DMS79 treated with DMSO at 0.1 percent for 48 hours (cell line): Measurements from ENCODE around the gene SKOR2.
A peak's percentile ranks its signal among the peaks of the same experiment; 100 is the strongest.

ENCODE experiments used
- DNase-seq: peaks from one replicate; lab custom pipeline; 2025; lab: John Stamatoyannopoulos, UW

Gene SKOR2

GRCh38 chr18:47251289-47252120, at the start of gene SKOR2:
Gene SKOR2 (minus strand): TSS chr18:47251660. CDS start chr18:47249183, 2,477 bp downstream.
- no peak for DNase-seq

- no peak for DNase-seq
These were observed 45.0 kb upstream of the SKOR2 start for GRCh38 chr18:47296462-47296861.

- DNase-seq = no peak
These were observed 43.3 kb upstream of the SKOR2 start for GRCh38 chr18:47294801-47295200.

- no peak for DNase-seq
These were observed 37.3 kb upstream of the SKOR2 start for GRCh38 chr18:47288741-47289140.

GRCh38 chr18:47287911-47288585, 36.6 kb upstream of the SKOR2 start:
- peak; percentile 3 for DNase-seq

- DNase-seq = no peak
These were observed 35.4 kb upstream of the SKOR2 start for GRCh38 chr18:47286776-47287410.

- no peak for DNase-seq
These were observed 34.0 kb upstream of the SKOR2 start for GRCh38 chr18:47285456-47285855.

- DNase-seq = no peak
These were observed 33.4 kb upstream of the SKOR2 start for GRCh38 chr18:47284721-47285395.

- no peak for DNase-seq
These were observed 32.0 kb upstream of the SKOR2 start for GRCh38 chr18:47283476-47283875.

GRCh38 chr18:47280121-47280520, 28.7 kb upstream of the SKOR2 start:
- no peak for DNase-seq

GRCh38 chr18:47274961-47275360, 23.5 kb upstream of the SKOR2 start:
- no peak for DNase-seq

- DNase-seq = no peak
These were observed 13.7 kb upstream of the SKOR2 start for GRCh38 chr18:47265197-47265596.

GRCh38 chr18:47264308-47264700, 12.8 kb upstream of the SKOR2 start:
- DNase-seq = no peak

GRCh38 chr18:47263430-47264307, 12.2 kb upstream of the SKOR2 start:
- no peak for DNase-seq

GRCh38 chr18:47263150-47263429, 11.6 kb upstream of the SKOR2 start:
- no peak for DNase-seq

GRCh38 chr18:47262301-47263149, 11.1 kb upstream of the SKOR2 start:
- no peak for DNase-seq

- DNase-seq = no peak
These were observed 10.4 kb upstream of the SKOR2 start for GRCh38 chr18:47261902-47262300.

- no peak for DNase-seq
These were observed 9.7 kb upstream of the SKOR2 start for GRCh38 chr18:47260924-47261701.

GRCh38 chr18:47260120-47260923, 8.9 kb upstream of the SKOR2 start:
- no peak for DNase-seq
